SK-N-SH treated with all-trans-retinoic acid at 6 μM for 48 hours (cell line): ENCODE results near the gene FGF18.

Experiments used
- BACH2 ChIP-seq: fragments of 250-450 bp; sonication (Bioruptor Pico); IDR thresholded peaks from 2 replicates; pipeline ENCODE4 v1.9.0; 2021; ENCODE audit warnings: mild to moderate bottlenecking, borderline replicate concordance
- CSDC2 ChIP-seq: fragments of 250-450 bp; sonication (Bioruptor Pico); IDR thresholded peaks from 2 replicates; pipeline ENCODE4 v1.5.0; 2020; ENCODE audit warnings: mild to moderate bottlenecking, moderate library complexity
- GLIS3 ChIP-seq: fragments of 250-450 bp; sonication (Bioruptor Pico); IDR thresholded peaks from 2 replicates; pipeline ENCODE4 v1.5.0; 2020; ENCODE audit warnings: mild to moderate bottlenecking, moderate library complexity
- ISL1 ChIP-seq: fragments of 250-450 bp; sonication (Bioruptor Pico); IDR thresholded peaks from 2 replicates; pipeline ENCODE4 v2.1.2; 2022; ENCODE audit warnings: mild to moderate bottlenecking, moderate library complexity
- PPARA ChIP-seq: fragments of 250-450 bp; sonication (Bioruptor Pico); IDR thresholded peaks from 2 replicates; pipeline ENCODE4 v1.5.0; 2020; ENCODE audit warnings: mild to moderate bottlenecking, borderline replicate concordance
- SNAI2 ChIP-seq: fragments of 250-450 bp; sonication (Bioruptor Pico); IDR thresholded peaks from 2 replicates; pipeline ENCODE4 v1.5.0; 2020; ENCODE audit warnings: mild to moderate bottlenecking, moderate library complexity
- TOX ChIP-seq: fragments of 250-450 bp; sonication (Bioruptor Pico); IDR thresholded peaks from 2 replicates; pipeline ENCODE4 v1.8.0; 2021; ENCODE audit warnings: mild to moderate bottlenecking, moderate library complexity, borderline replicate concordance
- ZC3H10 ChIP-seq: fragments of 250-450 bp; sonication (Bioruptor Pico); IDR thresholded peaks from 2 replicates; pipeline ENCODE4 v1.5.1; 2021; ENCODE audit warnings: mild to moderate bottlenecking, moderate library complexity
- ZFP30 ChIP-seq: fragments of 450-650 bp; formaldehyde crosslinking; IDR thresholded peaks from 2 replicates; pipeline ENCODE4 v1.5.0; 2022; ENCODE audit warnings: mild to moderate bottlenecking, moderate library complexity
- ZNF70 ChIP-seq: fragments of 450-650 bp; formaldehyde crosslinking; IDR thresholded peaks from 2 replicates; pipeline ENCODE4 v1.5.0; 2020; ENCODE audit warnings: mild to moderate bottlenecking, moderate library complexity
- ZNF8 ChIP-seq: fragments of 450-650 bp; formaldehyde crosslinking; IDR thresholded peaks from 2 replicates; pipeline ENCODE4 v1.5.0; 2020; ENCODE audit warnings: mild to moderate bottlenecking, moderate library complexity
- TF ChIP-seq, protein P1 (sequence below): fragments of 250-450 bp; sonication (Bioruptor Pico); IDR thresholded peaks from 2 replicates; pipeline ENCODE4 v1.8.0; 2020; ENCODE audit warnings: mild to moderate bottlenecking, moderate library complexity, borderline replicate concordance
- TF ChIP-seq, protein P2 (sequence below): fragments of 250-450 bp; sonication (Bioruptor Pico); IDR thresholded peaks from 2 replicates; pipeline ENCODE4 v1.5.1; 2020; ENCODE audit warnings: low read depth, mild to moderate bottlenecking, moderate library complexity

DNA sequence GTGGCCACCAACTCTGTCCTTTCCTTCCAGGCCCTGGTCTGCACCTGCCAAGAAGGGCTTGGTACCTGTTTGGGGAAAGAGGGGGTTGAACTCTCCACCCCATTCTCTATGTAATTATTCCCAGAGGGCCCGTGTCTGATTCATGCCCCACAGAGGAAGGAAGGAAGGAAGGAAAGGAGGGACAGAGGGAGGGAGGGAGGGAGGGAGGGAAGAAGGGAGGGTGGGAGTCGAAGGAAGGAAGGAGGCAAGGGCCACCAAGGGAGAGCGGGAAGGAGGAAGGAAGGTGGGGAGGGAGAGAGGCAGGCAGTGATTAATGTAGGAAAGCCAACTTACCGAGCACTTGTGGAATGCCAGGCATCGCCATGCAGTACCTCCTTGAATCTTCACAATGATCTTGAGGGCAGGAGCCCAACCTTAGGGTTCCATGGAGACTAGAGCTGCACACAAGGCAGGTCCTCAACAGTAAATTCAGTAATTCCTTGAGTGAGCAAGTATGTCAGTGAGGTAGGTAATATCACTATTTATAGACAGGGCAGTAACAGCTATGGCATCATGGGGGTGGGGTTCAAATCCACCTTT, 75.8 kb downstream of the FGF18 start:
- TF ChIP-seq ZC3H10 (CRISPR knock-in tag) (no peak), ZNF8 (CRISPR knock-in tag) (no peak), ZNF70 (no peak), ZFP30 (CRISPR knock-in tag) (no peak), ISL1 (CRISPR knock-in tag) (no peak), PPARA (CRISPR knock-in tag) (no peak), GLIS3 (CRISPR knock-in tag) (no peak), BACH2 (CRISPR knock-in tag) (no peak), CSDC2 (CRISPR knock-in tag) (no peak), TOX (CRISPR knock-in tag) (no peak), SNAI2 (no peak)
- TF ChIP-seq, protein P1, sequence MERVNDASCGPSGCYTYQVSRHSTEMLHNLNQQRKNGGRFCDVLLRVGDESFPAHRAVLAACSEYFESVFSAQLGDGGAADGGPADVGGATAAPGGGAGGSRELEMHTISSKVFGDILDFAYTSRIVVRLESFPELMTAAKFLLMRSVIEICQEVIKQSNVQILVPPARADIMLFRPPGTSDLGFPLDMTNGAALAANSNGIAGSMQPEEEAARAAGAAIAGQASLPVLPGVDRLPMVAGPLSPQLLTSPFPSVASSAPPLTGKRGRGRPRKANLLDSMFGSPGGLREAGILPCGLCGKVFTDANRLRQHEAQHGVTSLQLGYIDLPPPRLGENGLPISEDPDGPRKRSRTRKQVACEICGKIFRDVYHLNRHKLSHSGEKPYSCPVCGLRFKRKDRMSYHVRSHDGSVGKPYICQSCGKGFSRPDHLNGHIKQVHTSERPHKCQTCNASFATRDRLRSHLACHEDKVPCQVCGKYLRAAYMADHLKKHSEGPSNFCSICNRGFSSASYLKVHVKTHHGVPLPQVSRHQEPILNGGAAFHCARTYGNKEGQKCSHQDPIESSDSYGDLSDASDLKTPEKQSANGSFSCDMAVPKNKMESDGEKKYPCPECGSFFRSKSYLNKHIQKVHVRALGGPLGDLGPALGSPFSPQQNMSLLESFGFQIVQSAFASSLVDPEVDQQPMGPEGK (CRISPR knock-in tag), result no peak
- TF ChIP-seq, protein P2, sequence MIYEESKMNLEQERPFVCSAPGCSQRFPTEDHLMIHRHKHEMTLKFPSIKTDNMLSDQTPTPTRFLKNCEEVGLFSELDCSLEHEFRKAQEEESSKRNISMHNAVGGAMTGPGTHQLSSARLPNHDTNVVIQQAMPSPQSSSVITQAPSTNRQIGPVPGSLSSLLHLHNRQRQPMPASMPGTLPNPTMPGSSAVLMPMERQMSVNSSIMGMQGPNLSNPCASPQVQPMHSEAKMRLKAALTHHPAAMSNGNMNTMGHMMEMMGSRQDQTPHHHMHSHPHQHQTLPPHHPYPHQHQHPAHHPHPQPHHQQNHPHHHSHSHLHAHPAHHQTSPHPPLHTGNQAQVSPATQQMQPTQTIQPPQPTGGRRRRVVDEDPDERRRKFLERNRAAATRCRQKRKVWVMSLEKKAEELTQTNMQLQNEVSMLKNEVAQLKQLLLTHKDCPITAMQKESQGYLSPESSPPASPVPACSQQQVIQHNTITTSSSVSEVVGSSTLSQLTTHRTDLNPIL (CRISPR knock-in tag), result no peak
